Progenitor cell of endocrine pancreas (in vitro differentiated cells): Measurements from ENCODE around the gene WIPI1. TPM values are rescaled to one million over a fixed set of nuclear protein-coding genes. Genes with fewer than 3 reads are reported as not detected.
A peak's percentile ranks its signal among the peaks of the same experiment; 100 is the strongest.

Experiments used
- DNase-seq: peaks from one replicate; pipeline ENCODE4 v3.0.0; 2021; ENCODE audit warnings: low spot score; ENCODE audit not compliant: unreplicated experiment
- H3K27ac Mint-ChIP-seq: 2 replicates; pipeline ENCODE4 v1.8.0; 2021; ENCODE audit warnings: mild to moderate bottlenecking, moderate library complexity, mixed read lengths
- H3K27me3 Mint-ChIP-seq: 2 replicates; pipeline ENCODE4 v1.8.0; 2021; ENCODE audit warnings: mixed read lengths
- H3K36me3 Mint-ChIP-seq: 2 replicates; pipeline ENCODE4 v1.8.0; 2022; ENCODE audit warnings: mixed read lengths; ENCODE audit not compliant: insufficient read depth
- H3K4me1 Mint-ChIP-seq: 2 replicates; pipeline ENCODE4 v1.8.0; 2021; ENCODE audit warnings: low read depth, mixed read lengths
- H3K4me3 Mint-ChIP-seq: 2 replicates; pipeline ENCODE4 v1.8.0; 2021; ENCODE audit warnings: low read depth, mild to moderate bottlenecking, moderate library complexity, mixed read lengths
- H3K9me3 Mint-ChIP-seq: 2 replicates; pipeline ENCODE4 v1.8.0; 2021; ENCODE audit warnings: low read depth, mixed read lengths
- total RNA-seq: library from RNA; stranded (reverse); gene quantifications from 2 replicates; pipeline ENCODE4 v1.2.1, GENCODE V29; 2021
- TF ChIP-seq, protein P1 (sequence below): fragments of 200-600 bp; sonication (generic); IDR thresholded peaks from one replicate; pipeline ENCODE4 v1.5.0; 2021; ENCODE audit warnings: antibody characterized with exemption, mild to moderate bottlenecking; ENCODE audit not compliant: unreplicated experiment

Gene WIPI1
- total RNA-seq, 1 donor from 2014 or later, result 53.5 TPM

- Mint-ChIP-seq H3K27ac (no peak overlapping the region), H3K4me3 (no peak overlapping the region), H3K36me3 (peaks cover 13% of the 10 kb centered on the region), H3K9me3 (no peaks in the 10 kb centered on the region), H3K4me1 (peaks cover 9% of the 10 kb centered on the region), H3K27me3 (no peaks in the 10 kb centered on the region)
- DNase-seq, result no peak
- TF ChIP-seq, protein P1, sequence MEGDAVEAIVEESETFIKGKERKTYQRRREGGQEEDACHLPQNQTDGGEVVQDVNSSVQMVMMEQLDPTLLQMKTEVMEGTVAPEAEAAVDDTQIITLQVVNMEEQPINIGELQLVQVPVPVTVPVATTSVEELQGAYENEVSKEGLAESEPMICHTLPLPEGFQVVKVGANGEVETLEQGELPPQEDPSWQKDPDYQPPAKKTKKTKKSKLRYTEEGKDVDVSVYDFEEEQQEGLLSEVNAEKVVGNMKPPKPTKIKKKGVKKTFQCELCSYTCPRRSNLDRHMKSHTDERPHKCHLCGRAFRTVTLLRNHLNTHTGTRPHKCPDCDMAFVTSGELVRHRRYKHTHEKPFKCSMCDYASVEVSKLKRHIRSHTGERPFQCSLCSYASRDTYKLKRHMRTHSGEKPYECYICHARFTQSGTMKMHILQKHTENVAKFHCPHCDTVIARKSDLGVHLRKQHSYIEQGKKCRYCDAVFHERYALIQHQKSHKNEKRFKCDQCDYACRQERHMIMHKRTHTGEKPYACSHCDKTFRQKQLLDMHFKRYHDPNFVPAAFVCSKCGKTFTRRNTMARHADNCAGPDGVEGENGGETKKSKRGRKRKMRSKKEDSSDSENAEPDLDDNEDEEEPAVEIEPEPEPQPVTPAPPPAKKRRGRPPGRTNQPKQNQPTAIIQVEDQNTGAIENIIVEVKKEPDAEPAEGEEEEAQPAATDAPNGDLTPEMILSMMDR, result no peak
These were observed 13.3 kb downstream of the WIPI1 start for GRCh38 chr17:68443972-68444464.

- TF ChIP-seq, protein P1, result no peak
- H3K4me1 Mint-ChIP-seq, result peaks cover 18% of the 10 kb centered on the region
- no peaks in the 10 kb centered on the region for H3K27me3 Mint-ChIP-seq
- no peak overlapping the region for H3K27ac Mint-ChIP-seq
- H3K4me3 Mint-ChIP-seq, result no peak overlapping the region
- no peak for DNase-seq
- H3K9me3 Mint-ChIP-seq, result no peaks in the 10 kb centered on the region
- peaks cover 12% of the 10 kb centered on the region for H3K36me3 Mint-ChIP-seq
These were observed 16.1 kb downstream of the WIPI1 start for GRCh38 chr17:68441070-68441770.

DNA sequence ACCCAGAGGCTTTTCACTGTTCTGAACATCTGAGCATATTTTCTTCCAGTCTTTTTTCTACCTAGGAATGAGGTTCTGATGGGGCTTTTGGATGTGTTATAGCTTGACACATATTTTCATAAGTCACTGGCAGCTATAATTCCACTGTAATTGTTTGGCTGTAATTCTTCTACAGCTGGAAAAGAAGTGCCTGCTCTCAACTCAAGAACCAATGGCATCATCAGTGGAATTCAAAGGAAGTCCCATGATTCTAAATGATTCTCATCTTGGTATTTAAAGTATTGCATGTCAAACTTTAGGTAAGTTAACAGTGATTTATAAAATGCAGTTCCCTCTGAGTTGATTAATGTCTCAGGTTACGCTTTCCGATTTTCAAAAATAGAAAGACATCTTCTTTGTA lies 16.8 kb downstream of the WIPI1 start:
- no peak overlapping the region for H3K27ac Mint-ChIP-seq
- no peak overlapping the region for H3K4me3 Mint-ChIP-seq
- H3K27me3 Mint-ChIP-seq, result no peaks in the 10 kb centered on the region
- peaks cover 20% of the 10 kb centered on the region for H3K4me1 Mint-ChIP-seq
- H3K36me3 Mint-ChIP-seq, result peaks cover 15% of the 10 kb centered on the region
- no peaks in the 10 kb centered on the region for H3K9me3 Mint-ChIP-seq
- TF ChIP-seq, protein P1, result no peak
- DNase-seq, result no peak

DNA sequence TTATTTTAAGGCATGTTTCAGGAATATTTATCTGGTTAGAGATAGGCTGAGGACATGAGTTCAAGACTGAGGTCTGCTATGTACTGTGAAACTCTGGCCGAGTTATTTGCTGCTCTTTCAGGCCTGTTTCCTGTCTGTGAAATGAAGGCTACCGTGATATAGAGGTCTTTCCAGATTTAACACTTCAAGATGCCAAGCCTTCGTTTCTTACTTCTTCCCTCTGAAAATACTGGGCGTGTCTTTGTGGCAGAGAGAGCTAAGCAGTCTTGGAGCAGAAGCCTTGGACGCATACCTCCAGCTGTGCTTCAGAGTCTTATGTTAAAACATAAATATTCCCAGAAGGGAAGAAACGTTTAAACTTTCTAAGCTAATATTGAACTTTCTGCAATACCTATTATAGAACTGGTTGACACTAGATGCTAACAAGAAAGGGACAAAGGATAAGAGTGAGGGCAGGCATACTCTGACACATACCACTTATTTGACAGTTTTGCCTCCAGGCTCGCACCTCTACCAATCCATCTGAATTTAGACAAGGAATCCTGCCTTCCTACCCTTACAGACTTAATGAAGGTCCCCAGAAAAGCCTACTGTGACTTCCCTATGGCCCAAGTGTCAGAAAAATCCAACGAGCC lies 17.5 kb downstream of the WIPI1 start:
- no peak for DNase-seq
- Mint-ChIP-seq H3K27me3 (no peaks in the 10 kb centered on the region), H3K27ac (no peak overlapping the region), H3K9me3 (no peaks in the 10 kb centered on the region), H3K4me3 (no peak overlapping the region), H3K4me1 (peaks cover 19% of the 10 kb centered on the region), H3K36me3 (peaks cover 15% of the 10 kb centered on the region)
- TF ChIP-seq, protein P1, result no peak

DNA sequence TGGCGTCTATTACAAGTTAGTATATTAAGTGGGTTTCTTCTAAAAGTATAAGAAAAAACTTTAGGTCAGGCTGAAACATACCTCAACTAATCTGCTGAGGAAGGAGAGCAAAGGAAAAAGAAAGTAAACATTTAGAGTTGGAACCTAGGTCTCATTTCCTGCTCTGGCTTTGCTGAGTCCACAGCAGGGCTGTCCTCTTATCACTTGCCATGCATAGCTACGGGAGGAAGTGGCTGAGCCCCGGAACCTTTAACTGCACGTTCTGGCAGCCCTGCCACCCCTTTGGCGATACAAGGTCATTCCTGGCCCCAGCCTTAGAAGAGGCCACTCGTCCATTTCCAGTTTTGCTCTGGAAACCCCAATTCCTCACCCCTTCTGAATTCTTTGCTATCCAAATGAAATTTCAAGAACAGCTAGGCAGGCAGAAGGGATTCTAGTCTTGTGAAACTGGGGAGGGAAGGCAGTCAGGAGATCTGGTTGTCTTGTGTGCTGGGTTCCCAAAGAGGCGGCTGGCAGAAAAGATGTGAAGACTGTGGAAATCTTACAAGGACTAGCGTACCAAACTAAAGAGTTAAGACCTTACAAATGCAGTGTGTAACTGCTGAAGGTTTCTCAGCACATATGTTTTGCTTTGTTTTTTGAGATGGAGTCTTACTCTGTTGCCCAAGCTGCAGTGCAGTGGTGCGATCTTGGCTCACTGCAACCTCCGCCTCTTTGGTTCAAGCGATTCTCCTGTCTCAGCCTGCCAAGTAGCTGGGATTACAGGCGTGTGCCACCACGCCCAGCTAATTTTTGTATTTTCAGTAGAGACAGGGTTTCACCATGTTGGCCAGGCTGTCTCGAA lies 19.1 kb downstream of the WIPI1 start:
- no peaks in the 10 kb centered on the region for H3K27me3 Mint-ChIP-seq
- no peaks in the 10 kb centered on the region for H3K9me3 Mint-ChIP-seq
- H3K4me3 Mint-ChIP-seq, result no peak overlapping the region
- H3K4me1 Mint-ChIP-seq, result peaks cover 13% of the 10 kb centered on the region
- no peak for DNase-seq
- peak overlapping the region; percentile 87 for H3K27ac Mint-ChIP-seq
- TF ChIP-seq, protein P1, result no peak
- H3K36me3 Mint-ChIP-seq, result peaks cover 16% of the 10 kb centered on the region
